HepG2 (cell line): ENCODE results near the gene FALEC. TPM values are rescaled to one million over a fixed set of nuclear protein-coding genes. Genes with fewer than 3 reads are reported as not detected.
A peak's percentile ranks its signal among the peaks of the same experiment; 100 is the strongest.

Source experiments
- AFF4 ChIP-seq: sonication (generic); formaldehyde crosslinking; IDR thresholded peaks from 2 replicates; pipeline ENCODE4 v1.4.0; 2020; ENCODE audit warnings: missing genetic modification reagents
- ATF1 ChIP-seq: IDR thresholded peaks from 2 replicates; pipeline ENCODE4 v1.6.1; 2016; ENCODE audit warnings: mild to moderate bottlenecking, control low read depth
- BCLAF1 ChIP-seq: fragments of 450-650 bp; IDR thresholded peaks from 2 replicates; pipeline ENCODE4 v1.6.1; 2017; ENCODE audit warnings: mild to moderate bottlenecking
- BHLHE40 ChIP-seq: IDR thresholded peaks from 2 replicates; pipeline ENCODE4 v1.6.1; 2011; ENCODE audit warnings: low read length, improper control_type of control experiment
- FIP1L1 ChIP-seq: fragments of 200-400 bp; formaldehyde crosslinking; IDR thresholded peaks from 2 replicates; pipeline ENCODE4 v1.6.1; 2018; ENCODE audit warnings: low read depth, mild to moderate bottlenecking, low read length, moderate library complexity, borderline replicate concordance; ENCODE audit not compliant: insufficient read depth
- HNRNPLL ChIP-seq: fragments of 200-400 bp; formaldehyde crosslinking; IDR thresholded peaks from 2 replicates; pipeline ENCODE4 v1.6.1; 2017; ENCODE audit warnings: mild to moderate bottlenecking, low read depth, low read length; ENCODE audit not compliant: poor library complexity, severe bottlenecking
- IKZF1 ChIP-seq: fragments of 450-650 bp; IDR thresholded peaks from 2 replicates; pipeline ENCODE4 v1.7.1; 2016
- KDM5B ChIP-seq: sonication (generic); formaldehyde crosslinking; IDR thresholded peaks from 2 replicates; pipeline ENCODE4 v1.4.0; 2020; ENCODE audit warnings: missing genetic modification reagents, mild to moderate bottlenecking, borderline replicate concordance
- MBD4 ChIP-seq: IDR thresholded peaks from 2 replicates; pipeline ENCODE4 v1.6.1; 2012; ENCODE audit warnings: low read length, inconsistent platforms, borderline replicate concordance
- MXI1 ChIP-seq: IDR thresholded peaks from 3 replicates; pipeline ENCODE4 v1.6.1; 2012; ENCODE audit warnings: low read depth, low read length, inconsistent platforms, borderline replicate concordance
- NAIF1 ChIP-seq: sonication (generic); formaldehyde crosslinking; IDR thresholded peaks from 2 replicates; pipeline ENCODE4 v1.5.0; 2020; ENCODE audit warnings: mild to moderate bottlenecking, missing genetic modification reagents, borderline replicate concordance
- PHF21A ChIP-seq: sonication (generic); formaldehyde crosslinking; IDR thresholded peaks from 2 replicates; pipeline ENCODE4 v1.5.0; 2020; ENCODE audit warnings: mild to moderate bottlenecking, missing genetic modification reagents
- POGZ ChIP-seq: sonication (generic); formaldehyde crosslinking; IDR thresholded peaks from 2 replicates; pipeline ENCODE4 v1.4.0; 2020; ENCODE audit warnings: mild to moderate bottlenecking, missing genetic modification reagents
- ZBTB44 ChIP-seq: sonication (generic); formaldehyde crosslinking; IDR thresholded peaks from 2 replicates; pipeline ENCODE4 v1.4.0; 2020; ENCODE audit warnings: missing genetic modification reagents
- ZNF101 ChIP-seq: sonication (generic); formaldehyde crosslinking; IDR thresholded peaks from 2 replicates; pipeline ENCODE4 v1.4.0; 2020; ENCODE audit warnings: mild to moderate bottlenecking, low read depth, missing genetic modification reagents, borderline replicate concordance
- ZNF253 ChIP-seq: sonication (generic); formaldehyde crosslinking; IDR thresholded peaks from 2 replicates; pipeline ENCODE4 v1.8.0; 2022; ENCODE audit warnings: mild to moderate bottlenecking, missing genetic modification reagents, borderline replicate concordance
- ZNF382 ChIP-seq: sonication (generic); formaldehyde crosslinking; IDR thresholded peaks from 2 replicates; pipeline ENCODE4 v1.5.0; 2020; ENCODE audit warnings: missing genetic modification reagents, mild to moderate bottlenecking, borderline replicate concordance
- ZNF558 ChIP-seq: sonication (generic); formaldehyde crosslinking; IDR thresholded peaks from 2 replicates; pipeline ENCODE4 v1.9.0; 2022; ENCODE audit warnings: mild to moderate bottlenecking, missing genetic modification reagents, borderline replicate concordance
- ZSCAN21 ChIP-seq: sonication (generic); formaldehyde crosslinking; IDR thresholded peaks from 2 replicates; pipeline ENCODE4 v1.8.0; 2022; ENCODE audit warnings: mild to moderate bottlenecking, missing genetic modification reagents, moderate library complexity, borderline replicate concordance
- polyA plus RNA-seq, 8 experiments: library from polyadenylated mRNA; depleted of rRNA in 3 of 8; stranded (reverse) in 7 of 8; unstranded in 1 of 8; fragments of >200 nt; fragmentation: Illumina TruSeq in 4 of 8; extraction: Trizol in 4 of 8; gene quantifications; 2 replicates each; pipeline versions ENCODE4 v1.2.1 to v1.2.3, GENCODE V29; 2011 to 2016; ENCODE audit warnings: low read depth in 4 of 8, missing spikeins in 1 of 8, mixed read lengths in 1 of 8; ENCODE audit not compliant: insufficient read depth in 1 of 8
- total RNA-seq, 5 experiments: library from RNA; depleted of rRNA; stranded (reverse); fragments of >200 nt; fragmentation: Illumina TruSeq; extraction: Trizol; gene quantifications; 2 replicates each; pipeline ENCODE4 v1.2.3, GENCODE V29; 2016; ENCODE audit warnings: low read depth in 1 of 5

The FALEC gene
- total and polyA plus RNA-seq, 2 of the 13 experiments (the other 11 are each of a cell fraction or from before 2014, with no cell fraction given): 0.33 to 0.71 TPM

DNA sequence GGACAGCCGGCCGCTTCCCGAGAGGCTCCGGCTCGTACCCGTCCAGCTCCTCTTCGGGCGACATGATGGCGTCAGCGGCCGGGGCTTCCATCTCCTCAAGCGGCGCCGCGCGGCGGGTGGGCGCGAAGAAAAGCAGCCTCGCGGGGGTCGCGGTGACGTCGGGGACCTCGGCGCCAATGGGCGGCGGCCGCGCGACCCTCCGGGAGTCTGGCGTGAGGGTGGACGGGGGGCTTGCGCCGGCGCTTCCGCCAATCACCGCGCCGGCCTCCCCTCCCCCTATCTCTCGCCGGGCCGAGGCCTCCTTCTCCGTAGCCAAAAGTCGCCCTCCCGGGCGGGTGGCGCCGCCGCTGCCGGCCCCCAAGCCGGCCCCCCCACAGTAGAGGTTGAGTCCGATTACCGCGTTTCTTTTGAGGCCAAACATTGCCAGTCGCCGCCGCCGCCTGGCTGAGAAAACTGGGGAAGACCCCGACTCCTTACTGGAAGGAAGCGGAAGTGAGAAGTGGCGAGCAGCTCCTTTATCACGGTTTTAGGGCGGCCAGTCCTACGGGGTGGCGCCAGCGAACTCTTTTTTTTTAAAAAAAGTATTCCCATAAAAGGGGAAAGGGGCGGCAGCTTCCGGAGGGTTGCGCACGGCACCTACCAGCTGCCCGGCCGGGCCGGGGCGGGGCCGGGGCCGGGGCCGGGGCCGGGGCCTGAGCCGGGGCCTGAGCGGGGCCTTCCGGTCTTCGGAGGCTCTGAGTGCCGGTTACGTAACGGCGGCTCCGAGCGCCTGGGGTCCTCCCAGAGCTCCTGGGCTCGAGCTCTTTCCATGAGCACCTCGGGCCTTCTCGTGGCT, 63.8 kb downstream of the FALEC start, which contains the start of gene MCL1 (continued):
- peak; percentile 93 for TF ChIP-seq AFF4 (CRISPR knock-in tag)
- TF ChIP-seq IKZF1: no peak
- TF ChIP-seq MXI1: peak; percentile 32; the same call in 1 of the 3 replicates
- TF ChIP-seq FIP1L1: no peak
- no peak for TF ChIP-seq BHLHE40
- TF ChIP-seq HNRNPLL: peak; percentile 37
- TF ChIP-seq MBD4: no peak
- TF ChIP-seq PHF21A (CRISPR knock-in tag): peak; percentile 85
- TF ChIP-seq POGZ: peak; percentile 36; the same call in 1 of the 2 replicates
- no peak for TF ChIP-seq ZNF382 (CRISPR knock-in tag)
- no peak for TF ChIP-seq BCLAF1
- no peak for TF ChIP-seq ZNF101 (CRISPR knock-in tag)
- no peak for TF ChIP-seq ZNF253 (CRISPR knock-in tag)
- TF ChIP-seq ZSCAN21 (CRISPR knock-in tag): peak; percentile 39; the same call in 1 of the 2 replicates
- no peak; the same call in 1 of the 2 replicates for TF ChIP-seq ZNF558 (CRISPR knock-in tag)
- peak; percentile 28; the same call in 1 of the 2 replicates for TF ChIP-seq KDM5B (CRISPR knock-in tag)
- no peak for TF ChIP-seq ZBTB44 (CRISPR knock-in tag)
- no peak for TF ChIP-seq NAIF1 (CRISPR knock-in tag)
- no peak for TF ChIP-seq ATF1 (CRISPR knock-in tag)
